ENCODE data around the gene CASP1.

DNA sequence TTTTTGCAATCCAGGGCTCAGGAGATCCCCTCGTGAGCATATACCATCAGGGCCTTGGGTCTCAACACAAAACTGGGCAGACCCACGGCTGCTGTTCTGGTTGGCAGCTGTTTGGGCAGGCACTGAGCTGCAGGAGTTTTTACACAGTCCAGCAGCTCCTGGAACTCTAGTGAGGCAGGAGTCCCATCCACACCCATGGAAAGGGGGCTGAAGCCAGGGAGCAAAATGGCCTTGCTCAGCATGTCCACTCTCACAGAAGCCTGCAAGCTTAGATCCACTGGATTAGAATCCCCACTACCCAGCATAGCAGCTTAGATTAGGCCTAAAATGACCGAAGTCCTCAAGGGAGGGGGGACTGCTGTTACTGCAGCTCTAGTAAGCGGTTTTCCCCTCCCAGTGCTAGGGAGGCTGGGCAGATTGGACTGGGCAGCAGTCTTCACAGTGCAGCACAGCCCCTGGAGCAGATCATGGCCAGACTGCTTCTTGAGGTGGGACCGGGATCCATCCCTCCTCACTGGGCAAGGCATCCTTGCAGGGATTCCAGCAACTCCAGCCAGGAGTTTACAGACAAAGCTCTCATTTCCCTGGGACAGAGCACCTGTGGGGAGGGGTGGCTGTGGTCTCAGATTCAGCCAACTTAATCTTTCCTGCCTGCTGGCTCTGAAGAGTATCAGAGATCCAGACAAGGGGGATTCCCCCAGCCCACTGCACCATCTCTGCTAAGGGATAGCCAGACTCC lies 46.6 kb upstream of the CASP1 start:
- TF ChIP-seq EP300 (IDR thresholded peaks at IDR 0.05; ENCODE audit: borderline replicate concordance in 1 of 2, control insufficient read depth in 1 of 2, low read depth in 2 of 2, low read length in 2 of 2) (no peak), HDAC2 (IDR thresholded peaks at IDR 0.05) (no peak), MEF2A (IDR thresholded peaks at IDR 0.05; ENCODE audit: insufficient read depth, low read depth, low read length) (no peak), TAF1 (IDR thresholded peaks at IDR 0.05; ENCODE audit: borderline replicate concordance, low read depth, low read length) (no peak), BHLHE40 (IDR thresholded peaks at IDR 0.05; ENCODE audit: borderline replicate concordance in 1 of 2, low read depth in 2 of 2, low read length in 1 of 2) (no peak), POLR2A (IDR thresholded peaks at IDR 0.05; ENCODE audit: low read depth, low read length) (no peak), TCF12 (IDR thresholded peaks at IDR 0.05; ENCODE audit: low read depth, low read length) (no peak), EGR1 (IDR thresholded peaks at IDR 0.05; ENCODE audit: borderline replicate concordance in 1 of 2, low read depth in 2 of 2, low read length in 2 of 2) (no peak)
- TF ChIP-seq, protein P1, sequence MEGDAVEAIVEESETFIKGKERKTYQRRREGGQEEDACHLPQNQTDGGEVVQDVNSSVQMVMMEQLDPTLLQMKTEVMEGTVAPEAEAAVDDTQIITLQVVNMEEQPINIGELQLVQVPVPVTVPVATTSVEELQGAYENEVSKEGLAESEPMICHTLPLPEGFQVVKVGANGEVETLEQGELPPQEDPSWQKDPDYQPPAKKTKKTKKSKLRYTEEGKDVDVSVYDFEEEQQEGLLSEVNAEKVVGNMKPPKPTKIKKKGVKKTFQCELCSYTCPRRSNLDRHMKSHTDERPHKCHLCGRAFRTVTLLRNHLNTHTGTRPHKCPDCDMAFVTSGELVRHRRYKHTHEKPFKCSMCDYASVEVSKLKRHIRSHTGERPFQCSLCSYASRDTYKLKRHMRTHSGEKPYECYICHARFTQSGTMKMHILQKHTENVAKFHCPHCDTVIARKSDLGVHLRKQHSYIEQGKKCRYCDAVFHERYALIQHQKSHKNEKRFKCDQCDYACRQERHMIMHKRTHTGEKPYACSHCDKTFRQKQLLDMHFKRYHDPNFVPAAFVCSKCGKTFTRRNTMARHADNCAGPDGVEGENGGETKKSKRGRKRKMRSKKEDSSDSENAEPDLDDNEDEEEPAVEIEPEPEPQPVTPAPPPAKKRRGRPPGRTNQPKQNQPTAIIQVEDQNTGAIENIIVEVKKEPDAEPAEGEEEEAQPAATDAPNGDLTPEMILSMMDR (IDR thresholded peaks at IDR 0.05 in 2 of 3, conservative IDR thresholded peaks at IDR 0.05 in 1 of 3; ENCODE audit: control insufficient read depth in 2 of 3, extremely low read depth in 1 of 3, insufficient read depth in 1 of 3, low read depth in 3 of 3, low read length in 3 of 3): no peak
- TF ChIP-seq, protein P2, sequence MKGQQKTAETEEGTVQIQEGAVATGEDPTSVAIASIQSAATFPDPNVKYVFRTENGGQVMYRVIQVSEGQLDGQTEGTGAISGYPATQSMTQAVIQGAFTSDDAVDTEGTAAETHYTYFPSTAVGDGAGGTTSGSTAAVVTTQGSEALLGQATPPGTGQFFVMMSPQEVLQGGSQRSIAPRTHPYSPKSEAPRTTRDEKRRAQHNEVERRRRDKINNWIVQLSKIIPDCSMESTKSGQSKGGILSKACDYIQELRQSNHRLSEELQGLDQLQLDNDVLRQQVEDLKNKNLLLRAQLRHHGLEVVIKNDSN (IDR thresholded peaks at IDR 0.05; ENCODE audit: borderline replicate concordance, extremely low read length, insufficient read depth, low read depth, low read length): no peak
- TF ChIP-seq, protein P3, sequence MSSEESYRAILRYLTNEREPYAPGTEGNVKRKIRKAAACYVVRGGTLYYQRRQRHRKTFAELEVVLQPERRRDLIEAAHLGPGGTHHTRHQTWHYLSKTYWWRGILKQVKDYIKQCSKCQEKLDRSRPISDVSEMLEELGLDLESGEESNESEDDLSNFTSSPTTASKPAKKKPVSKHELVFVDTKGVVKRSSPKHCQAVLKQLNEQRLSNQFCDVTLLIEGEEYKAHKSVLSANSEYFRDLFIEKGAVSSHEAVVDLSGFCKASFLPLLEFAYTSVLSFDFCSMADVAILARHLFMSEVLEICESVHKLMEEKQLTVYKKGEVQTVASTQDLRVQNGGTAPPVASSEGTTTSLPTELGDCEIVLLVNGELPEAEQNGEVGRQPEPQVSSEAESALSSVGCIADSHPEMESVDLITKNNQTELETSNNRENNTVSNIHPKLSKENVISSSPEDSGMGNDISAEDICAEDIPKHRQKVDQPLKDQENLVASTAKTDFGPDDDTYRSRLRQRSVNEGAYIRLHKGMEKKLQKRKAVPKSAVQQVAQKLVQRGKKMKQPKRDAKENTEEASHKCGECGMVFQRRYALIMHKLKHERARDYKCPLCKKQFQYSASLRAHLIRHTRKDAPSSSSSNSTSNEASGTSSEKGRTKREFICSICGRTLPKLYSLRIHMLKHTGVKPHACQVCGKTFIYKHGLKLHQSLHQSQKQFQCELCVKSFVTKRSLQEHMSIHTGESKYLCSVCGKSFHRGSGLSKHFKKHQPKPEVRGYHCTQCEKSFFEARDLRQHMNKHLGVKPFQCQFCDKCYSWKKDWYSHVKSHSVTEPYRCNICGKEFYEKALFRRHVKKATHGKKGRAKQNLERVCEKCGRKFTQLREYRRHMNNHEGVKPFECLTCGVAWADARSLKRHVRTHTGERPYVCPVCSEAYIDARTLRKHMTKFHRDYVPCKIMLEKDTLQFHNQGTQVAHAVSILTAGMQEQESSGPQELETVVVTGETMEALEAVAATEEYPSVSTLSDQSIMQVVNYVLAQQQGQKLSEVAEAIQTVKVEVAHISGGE (CRISPR knock-in tag; IDR thresholded peaks at IDR 0.05): no peak
- TF ChIP-seq, protein P4, sequence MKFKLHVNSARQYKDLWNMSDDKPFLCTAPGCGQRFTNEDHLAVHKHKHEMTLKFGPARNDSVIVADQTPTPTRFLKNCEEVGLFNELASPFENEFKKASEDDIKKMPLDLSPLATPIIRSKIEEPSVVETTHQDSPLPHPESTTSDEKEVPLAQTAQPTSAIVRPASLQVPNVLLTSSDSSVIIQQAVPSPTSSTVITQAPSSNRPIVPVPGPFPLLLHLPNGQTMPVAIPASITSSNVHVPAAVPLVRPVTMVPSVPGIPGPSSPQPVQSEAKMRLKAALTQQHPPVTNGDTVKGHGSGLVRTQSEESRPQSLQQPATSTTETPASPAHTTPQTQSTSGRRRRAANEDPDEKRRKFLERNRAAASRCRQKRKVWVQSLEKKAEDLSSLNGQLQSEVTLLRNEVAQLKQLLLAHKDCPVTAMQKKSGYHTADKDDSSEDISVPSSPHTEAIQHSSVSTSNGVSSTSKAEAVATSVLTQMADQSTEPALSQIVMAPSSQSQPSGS (IDR thresholded peaks at IDR 0.05; ENCODE audit: low read length): no peak
- TF ChIP-seq, protein P5, sequence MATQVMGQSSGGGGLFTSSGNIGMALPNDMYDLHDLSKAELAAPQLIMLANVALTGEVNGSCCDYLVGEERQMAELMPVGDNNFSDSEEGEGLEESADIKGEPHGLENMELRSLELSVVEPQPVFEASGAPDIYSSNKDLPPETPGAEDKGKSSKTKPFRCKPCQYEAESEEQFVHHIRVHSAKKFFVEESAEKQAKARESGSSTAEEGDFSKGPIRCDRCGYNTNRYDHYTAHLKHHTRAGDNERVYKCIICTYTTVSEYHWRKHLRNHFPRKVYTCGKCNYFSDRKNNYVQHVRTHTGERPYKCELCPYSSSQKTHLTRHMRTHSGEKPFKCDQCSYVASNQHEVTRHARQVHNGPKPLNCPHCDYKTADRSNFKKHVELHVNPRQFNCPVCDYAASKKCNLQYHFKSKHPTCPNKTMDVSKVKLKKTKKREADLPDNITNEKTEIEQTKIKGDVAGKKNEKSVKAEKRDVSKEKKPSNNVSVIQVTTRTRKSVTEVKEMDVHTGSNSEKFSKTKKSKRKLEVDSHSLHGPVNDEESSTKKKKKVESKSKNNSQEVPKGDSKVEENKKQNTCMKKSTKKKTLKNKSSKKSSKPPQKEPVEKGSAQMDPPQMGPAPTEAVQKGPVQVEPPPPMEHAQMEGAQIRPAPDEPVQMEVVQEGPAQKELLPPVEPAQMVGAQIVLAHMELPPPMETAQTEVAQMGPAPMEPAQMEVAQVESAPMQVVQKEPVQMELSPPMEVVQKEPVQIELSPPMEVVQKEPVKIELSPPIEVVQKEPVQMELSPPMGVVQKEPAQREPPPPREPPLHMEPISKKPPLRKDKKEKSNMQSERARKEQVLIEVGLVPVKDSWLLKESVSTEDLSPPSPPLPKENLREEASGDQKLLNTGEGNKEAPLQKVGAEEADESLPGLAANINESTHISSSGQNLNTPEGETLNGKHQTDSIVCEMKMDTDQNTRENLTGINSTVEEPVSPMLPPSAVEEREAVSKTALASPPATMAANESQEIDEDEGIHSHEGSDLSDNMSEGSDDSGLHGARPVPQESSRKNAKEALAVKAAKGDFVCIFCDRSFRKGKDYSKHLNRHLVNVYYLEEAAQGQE (IDR thresholded peaks at IDR 0.05; ENCODE audit: low read depth, low read length): no peak
